Bone marrow (tissue), 2 donors: Measurements from ENCODE around the gene RFK.
"Not testable (repeated sequence)": the region's sequence is repeated elsewhere in the genome, so short reads cannot be mapped to it uniquely, and the experiment has no call there.

Source experiments
- DNase-seq, 2 donors: peaks; one replicate each; lab custom pipeline; 2025; lab: John Stamatoyannopoulos, UW

The RFK gene

DNA sequence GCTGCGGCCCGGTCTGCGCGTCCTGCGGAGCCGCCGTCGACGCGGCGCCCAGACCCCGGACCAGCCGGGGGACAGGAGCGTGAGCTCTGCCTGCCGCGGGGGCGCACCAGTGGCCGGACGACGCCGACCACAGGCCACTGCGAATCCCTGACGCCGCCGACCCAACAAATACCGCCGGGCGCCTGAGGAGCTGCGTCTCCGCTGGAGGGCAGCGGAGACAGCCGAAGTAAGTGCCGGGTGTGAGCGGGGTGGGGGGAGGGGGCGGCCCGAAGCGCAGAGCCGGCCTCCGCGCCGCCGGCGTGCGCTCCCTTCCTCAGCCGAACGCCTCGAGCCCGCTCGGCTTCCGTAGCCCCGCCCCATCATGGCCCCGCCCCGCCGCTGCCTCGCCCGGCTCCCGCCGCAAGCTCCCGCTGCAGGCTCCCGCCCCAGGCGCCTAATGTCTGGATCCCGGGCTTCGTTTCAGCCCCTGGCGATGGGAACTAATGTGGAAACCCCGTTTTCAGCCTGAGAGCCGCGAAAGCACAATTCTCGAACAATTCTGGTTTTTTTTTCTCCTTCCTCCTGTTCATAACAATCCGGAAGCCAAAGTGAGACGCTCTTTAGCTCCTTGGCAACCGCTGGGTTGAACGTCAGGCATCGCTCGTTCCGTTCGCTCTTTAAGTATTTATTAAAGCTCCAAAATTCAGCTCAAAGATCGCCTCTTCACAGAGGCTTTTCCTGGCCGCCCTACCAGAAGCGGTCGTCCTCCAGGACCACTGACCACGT is at the start of gene RFK:
Gene RFK (minus strand): TSS at position 232 of the 765 bp plus-strand sequence. CDS start 255 bp downstream, outside the sequence.
- peak; percentile 78 to 88 for DNase-seq

DNA sequence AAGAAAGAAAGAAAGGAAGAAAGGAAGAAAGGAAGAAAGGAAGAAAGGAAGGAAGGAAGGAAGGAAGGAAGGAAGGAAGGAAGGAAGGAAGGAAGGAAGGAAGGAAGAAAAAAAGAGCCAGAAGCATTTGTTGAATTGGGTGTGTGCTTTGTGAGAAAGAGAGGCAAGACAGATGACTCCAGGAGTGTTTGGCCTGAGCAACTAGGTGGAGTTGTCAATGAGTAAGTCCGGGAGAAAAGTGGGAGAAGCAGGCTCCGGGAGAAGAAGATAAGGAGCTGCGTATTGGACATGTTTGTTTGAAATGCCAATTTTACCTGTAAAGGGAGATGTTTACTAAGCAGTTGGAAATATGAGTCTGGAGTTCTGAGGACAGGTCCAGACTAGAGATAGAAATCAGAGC is 49.7 kb upstream of the RFK start:
- no peak for DNase-seq

DNA sequence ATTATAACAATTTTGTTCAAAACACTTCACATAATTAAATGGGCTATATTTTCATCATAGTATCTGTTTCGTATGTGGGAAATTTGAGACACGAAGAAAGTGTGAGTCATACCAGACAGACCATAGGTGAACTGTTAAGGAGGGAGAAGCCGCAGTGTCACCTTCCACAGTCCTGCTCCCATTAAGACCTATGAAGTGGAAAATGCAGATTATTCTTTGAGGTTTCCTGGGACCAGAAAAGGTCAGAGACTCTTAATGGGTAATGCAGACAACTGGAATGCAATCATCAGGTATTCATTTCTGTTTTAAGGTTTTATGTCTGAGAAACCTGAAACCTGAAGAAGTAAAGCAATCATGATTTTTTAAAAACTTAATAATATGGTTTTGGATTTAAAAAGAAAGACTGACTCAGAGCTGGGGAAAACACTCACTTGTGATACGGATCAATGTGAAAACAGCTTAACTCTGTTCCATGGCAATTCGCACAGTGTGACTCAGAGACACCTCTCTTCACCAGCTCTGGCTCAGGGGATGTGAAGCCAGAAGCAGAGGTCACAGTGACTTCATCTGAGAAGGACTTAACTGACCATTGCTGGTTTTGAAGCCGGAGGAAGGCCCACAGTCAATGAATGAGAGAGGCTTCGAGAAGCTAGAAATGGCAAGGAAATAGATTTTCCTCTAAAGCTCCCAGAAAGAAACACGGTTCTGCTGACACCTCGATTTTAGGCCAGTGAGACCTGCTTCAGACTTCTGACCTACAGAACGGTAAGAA is 47.5 kb upstream of the RFK start:
- no peak for DNase-seq

DNA sequence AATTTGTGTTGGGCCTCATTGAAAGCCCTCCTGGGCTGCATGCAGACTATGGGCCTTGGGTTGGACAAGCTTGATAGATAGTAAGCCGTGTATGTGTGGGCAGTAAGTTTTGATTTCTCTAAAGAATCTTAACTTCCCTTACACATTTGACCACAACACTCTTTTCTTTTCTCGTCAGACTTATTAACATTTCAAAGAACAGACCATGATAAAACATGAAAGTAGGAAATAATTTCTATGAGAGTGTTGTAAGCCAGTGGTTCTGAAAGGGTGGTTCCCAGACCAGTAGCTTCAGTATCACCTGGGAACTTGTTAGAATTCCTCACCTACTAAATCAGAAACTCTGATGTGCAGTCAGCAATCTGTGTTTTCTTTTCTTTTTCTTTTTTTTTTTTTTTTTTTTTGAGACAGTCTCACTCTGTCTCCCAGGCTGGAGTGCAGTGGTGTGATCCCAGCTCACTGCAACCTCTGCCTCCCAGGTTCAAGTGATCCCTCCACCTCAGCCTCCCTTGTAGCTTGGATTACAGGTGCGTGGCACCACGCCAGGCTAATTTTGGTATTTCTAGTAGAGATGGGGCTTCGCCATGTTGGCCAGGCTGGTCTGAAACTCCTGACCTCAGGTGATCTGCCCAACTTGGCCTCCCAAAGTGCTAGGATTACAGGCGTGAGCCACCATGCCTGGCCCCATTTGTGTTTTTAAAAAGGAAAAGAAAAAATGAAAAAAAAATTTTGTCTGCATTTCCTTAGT is 44.8 kb upstream of the RFK start:
- no peak for DNase-seq

DNA sequence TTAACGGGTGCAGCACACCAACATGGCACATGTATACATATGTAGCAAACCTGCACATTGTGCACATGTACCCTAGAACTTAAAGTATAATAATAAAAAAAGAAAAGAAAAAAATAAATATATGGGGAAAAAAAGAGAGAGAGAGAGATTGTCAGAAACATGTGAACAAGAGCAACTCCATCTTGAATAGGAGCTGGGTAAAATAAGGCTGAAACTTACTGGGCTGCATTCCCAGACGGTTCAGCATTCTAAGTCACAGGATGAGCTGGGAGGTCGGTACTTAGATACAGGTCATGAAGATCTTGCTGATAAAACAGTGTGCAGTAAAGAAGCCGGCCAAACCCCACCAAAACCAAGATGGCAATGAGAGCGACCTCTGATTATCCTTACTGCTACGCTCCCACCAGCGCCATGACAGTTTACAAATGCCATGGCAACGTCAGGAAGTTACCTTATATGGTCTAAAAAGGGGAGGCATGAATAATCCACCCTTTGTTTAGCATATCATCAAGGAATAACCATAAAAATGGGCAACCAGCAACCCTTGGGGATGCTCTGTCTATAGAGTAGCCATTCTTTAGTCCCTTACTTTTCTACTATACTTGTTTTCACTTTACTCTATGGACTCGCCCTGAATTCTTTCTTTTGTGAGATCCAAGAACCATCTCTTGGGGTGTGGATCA is 42.9 kb upstream of the RFK start:
- DNase-seq = not testable (repeated sequence)

DNA sequence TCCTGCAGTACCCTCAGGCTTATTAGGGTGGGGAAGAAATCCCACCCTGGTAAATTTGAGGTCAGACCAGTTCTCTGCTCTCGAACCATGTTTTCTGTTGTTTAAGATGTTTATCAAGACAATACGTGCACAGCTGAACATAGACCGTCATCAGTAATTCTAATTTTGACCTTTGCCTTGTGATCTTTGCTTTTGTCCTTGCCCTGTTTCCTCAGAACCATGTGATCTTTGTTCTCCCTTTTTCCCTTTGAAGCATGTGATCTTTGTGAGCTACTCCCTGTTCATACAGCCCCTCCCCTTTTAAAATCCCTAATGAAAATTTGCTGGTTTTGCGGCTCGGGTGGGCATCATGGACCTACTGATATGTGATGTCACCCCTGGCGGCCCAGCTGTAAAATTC is 40.7 kb upstream of the RFK start:
- DNase-seq = not testable (repeated sequence)

DNA sequence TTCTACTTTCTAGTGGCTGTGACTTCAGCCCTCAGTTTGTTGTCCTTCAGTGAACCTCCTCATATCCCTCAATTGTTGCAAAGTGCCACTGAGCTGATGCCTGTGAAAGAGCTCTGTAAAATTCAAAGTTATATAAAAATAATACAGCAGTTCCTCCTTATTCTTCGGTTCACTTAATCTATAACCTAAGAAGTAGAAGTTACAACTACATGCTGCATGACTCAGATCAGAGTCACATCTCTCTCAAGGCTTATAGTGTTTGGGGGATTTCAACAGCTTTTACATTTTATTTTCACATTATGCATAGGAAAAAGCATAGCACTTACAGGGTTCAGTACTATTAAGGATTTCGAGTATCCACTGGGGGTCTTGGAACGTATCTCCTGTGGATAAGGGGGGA is 39.6 kb upstream of the RFK start:
- no peak for DNase-seq

DNA sequence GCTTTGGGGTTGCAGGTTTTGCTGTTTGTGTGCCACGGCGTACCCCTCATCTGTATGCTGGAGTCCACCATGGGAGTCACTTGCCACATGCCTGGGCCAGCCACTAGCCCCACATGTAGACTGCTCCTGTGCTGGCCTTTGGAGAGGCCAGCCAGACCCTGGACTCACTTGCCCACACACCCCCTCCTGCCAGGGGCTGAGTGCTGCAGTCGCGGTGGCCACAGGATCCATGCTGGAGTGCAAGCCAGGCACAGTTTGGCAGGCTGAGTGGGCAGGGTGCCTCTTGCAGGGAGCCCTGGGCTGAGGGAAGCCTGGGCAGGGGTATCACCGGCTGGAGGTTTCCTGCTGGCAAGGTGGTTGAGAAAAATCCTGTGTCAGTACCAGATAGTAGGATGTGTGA is 39.2 kb upstream of the RFK start:
- no peak for DNase-seq

DNA sequence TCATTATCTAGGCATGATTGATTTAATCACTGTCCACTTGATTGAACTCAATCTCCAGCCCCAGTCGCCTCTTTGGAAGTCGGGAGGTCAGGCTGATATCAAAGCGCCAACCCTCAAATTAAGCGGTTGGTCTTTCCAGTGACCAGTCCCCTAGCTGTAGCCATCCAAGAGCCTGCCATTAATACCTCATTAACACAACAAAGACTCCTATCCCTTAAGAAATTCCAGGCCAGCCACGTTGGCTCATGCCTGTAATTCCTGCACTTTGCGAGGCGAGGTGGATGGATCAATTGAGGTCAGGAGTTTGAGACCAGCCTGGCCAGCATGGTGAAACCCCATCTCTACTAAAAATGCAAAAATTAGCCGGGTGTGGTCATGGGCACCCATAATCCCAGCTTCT is 37.4 kb upstream of the RFK start:
- no peak for DNase-seq

DNA sequence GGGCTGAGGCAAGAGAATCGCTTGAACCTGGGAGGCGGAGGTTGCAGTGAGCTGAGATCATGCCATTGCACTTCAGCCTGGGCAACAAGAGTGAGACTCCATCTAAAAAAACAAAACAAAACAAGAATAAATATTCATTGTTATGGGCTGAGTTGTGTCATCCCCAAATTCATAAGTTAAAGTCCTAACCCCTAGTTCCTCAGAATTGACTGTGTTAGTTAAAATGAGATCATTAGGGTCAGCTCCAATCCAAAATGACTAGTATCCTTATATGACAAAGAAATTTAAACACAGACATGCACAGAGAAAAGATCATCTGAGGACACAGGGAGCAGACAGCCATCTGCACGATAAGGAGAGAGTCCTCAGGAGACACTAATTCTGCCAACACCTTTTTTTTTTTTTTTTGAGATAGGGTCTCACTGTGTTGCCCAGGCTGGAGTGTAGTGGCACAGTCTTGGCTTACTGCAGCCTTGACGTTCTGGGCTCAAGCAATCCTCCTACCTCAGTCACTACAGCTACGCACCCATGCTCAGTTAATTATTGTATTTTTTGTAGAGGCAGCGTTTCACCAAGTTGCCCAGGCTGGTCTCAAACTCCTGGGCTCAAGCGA is 32.7 kb upstream of the RFK start:
- DNase-seq = no peak

DNA sequence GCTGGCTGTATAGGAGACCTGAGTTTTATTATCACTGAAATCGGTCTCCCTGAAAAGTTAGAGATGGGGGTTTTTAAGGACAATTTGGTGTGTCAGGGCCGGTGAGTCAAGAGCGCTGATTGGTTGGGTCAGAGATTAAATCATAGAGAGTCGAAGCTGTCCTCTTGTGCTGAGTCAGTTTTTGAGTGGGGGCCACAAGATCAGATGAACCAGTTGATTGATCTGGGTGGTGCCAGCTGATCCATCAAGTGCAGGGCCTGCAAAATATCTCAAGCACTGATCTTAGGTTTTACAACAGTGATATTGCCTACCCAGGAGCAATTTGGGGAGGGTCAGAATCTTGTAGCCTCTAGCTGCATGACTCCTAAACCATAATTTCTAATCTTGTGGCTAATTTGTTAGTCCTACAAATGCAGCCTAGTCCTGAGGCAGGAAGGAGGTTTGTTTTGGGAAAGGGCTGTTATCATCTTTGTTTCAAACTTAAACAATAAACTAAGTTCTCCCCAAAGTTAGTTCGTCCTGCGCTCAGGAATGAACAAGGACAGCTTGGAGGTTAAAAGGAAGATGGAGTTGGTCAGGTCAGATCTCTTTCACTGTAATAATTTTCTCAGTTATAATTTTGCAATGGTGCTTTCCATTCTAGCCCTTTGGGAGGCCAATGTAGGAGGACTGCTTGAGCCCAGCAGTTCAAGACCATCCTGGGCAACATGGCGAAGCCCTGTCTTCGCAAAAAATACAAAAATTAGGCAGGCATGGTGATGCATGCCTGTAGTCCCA is 31.6 kb upstream of the RFK start:
- DNase-seq = no peak

DNA sequence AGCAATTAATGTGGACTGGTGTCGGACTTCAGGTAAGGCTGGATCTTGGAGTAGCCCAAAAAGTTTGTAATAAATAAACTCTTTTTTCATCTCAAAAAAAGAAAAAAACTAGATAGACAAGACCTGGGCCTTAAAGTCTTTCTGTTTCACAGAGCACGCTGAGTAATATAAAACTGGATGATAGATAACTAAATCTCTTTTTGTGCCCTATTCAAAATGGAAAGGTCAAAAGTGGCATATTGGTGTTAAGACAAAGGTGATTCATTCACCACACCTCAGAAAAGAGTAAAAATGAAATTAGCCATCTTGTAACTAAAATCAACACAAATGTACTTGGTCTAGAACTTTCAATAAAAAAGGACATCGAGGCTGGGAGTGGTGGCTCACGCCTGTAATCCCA is 30.3 kb upstream of the RFK start:
- no peak for DNase-seq

DNA sequence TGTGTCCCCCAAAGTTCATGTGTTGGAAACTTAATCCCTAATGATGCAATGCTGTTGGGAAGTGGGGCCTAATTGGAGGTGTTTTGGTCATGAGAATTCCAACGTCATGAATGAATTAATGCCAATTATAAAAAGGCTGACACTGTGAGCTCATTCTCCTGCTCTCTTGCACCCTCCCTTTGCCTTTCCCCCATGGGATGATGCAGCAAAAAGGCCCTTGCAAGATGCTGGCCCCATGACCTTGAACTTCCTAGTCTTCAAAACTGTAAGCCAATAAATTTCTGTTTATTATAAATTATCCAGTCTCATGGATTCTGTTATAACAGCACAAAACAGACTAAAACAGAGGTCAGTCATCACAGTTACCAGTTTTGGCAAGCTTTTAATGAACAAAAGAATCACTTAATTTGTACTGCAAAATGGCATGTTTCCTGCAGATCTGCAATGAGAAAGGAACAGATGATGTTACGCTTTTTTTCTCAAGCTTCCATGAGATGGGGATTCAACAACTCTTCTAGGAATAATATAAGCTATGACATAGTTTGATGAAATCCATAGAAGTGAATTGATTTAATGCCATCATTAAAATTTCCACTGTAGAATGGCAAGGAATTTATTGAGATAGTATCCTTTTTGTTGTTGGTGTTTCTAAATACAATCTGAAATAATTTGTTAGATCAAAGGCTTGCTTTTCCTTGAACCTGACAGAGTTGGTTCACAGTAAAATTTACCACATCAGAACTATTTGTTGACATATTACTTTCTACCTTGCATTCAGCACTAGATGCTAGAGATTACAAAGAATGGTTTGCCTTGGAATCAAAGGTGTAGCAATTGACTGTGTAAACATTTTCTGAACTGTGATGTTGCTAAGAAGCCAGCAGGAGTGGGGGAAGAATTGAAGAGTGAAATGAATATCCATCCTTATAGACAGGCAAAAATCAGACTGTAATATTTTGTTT is 29.3 kb upstream of the RFK start:
- DNase-seq = no peak

DNA sequence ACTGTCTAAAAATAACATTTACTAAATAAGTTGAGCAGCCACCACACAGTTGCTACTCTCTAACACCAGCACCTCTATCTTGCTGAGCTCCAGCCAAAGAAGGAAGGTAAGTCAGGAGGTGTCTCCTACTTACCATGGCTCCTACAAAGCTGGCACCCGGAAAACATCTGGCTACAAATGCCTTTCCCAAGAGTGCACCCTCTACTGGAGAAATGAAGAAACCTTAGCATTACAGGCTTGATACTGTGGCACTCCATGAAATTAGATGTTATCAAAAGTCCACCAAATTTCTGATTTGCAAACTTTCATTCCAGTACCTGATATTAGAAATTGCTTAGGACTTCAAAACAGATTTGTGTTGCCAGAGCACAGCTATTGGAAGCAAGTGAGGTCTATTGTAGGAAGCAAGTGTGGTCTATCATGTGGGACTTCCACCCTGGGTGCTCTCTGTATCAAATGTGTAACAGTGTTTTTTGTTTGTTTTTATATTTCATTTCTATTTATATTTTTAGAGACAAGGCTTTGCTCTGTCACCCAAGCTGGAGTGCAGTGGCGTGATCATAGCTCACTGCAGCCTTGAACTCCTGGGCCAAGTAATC is 25.7 kb upstream of the RFK start:
- peak in 1 of 2 donors; percentile 5 for DNase-seq

DNA sequence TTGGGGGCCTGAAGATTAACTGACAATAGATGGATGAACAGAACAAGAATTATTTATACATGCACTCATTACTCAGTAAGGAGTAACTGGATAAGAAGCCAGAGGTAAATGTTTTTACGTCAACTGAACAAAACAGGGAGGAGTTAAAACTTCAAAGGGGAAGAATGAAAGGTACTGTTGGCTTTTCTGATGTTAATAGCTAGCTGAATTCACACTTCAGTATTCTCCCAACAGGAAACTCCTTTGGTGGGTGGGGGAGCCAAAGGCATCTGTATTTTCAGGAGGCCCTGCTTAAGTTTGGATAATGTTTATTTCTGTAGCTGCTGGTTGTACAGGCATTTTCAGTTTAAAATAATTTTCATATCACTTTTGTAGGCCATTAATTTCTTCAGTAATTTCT is 23.2 kb upstream of the RFK start:
- DNase-seq = no peak

DNA sequence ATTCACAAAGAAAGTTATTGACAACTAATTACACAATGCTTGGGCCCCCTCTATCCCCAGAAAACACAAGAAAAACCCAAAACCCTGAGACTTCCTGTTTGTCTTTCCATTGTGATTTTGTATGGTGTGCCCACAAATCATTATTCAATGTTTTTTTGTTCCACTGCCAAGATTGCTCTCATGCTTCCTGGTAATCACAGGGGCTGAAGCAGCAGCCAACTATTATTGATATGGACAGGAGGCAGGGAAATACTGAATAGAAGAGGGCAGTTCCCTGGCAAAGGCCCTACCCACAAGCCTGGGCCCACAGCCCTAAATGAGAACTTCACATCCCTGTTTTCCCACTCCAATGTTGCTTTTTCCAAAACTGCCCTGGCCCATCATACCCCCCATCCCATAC is 21.5 kb upstream of the RFK start:
- no peak for DNase-seq

DNA sequence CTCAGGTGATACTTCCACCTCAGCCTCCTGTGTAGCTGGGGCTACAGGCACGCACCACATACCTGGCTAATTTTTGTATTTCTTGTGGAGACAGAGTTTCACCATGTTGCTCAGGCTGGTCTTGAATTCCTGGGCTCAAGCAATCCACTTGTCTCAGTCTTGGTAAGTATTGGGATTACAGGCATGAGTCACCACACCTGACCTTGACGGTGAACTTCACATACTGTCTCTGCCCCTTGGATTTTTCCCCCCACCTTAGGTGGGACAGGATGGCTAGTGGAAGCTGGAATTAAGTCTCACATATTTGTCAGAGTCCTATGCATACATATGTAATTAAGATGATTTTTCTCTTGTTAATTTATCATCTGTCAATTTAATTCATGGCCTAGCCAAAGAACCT is 20.9 kb upstream of the RFK start:
- DNase-seq = no peak

DNA sequence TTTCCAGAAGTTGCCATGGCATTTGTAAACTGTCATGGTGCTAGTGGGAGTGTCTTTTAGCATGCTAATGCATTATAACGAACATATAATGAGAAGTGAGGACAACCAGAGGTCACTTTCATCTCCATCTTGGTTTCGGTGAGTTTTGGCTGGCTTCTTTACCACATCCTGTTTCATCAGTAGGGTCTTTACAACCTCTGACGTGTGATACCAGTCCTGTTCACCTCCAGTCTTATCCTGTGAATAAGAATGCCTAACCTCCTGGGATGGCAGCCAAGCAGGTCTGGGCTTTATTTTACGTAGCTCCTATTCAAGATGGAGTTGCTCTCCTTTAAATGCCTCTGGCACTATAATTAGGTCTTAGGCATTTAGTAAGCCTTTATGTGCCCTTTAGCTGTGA is 20.4 kb upstream of the RFK start:
- DNase-seq = no peak

DNA sequence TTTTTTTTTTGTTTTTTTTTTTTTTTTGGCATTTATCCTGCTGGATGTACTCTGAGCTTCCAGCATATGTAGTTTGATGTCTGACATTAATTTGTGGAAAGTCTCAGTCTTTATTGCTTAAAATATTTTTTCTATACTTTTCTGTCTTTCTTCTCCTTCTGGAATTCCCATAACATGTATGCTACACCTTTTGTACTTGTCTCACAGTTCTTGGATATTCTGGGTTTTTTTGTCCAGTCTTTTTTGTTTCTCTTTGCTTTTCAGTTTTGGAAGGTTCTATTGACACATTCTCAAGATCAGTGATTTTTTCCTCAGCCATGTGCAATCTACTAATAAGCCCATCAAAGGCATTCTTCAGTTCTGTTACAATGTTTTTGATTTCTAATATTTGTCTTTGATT is 19.4 kb upstream of the RFK start:
- no peak for DNase-seq
